HL-60/S4 treated with phorbol 12-myristate 13-acetate at 8.2 ng/mL for 4 days and 3 days (cell line): Measurements from ENCODE around the gene SNRPA.
"Not testable (repeated sequence)": the region's sequence is repeated elsewhere in the genome, so short reads cannot be mapped to it uniquely, and the experiment has no call there.

Experiments used
- in situ Hi-C: fragments of 300-500 bp; cut with MboI; formaldehyde crosslinking; loops from 2 replicates; pipeline ENCODE4 v1.15.0; 2022; ENCODE audit warnings: low sequenced_read_pairs

SNRPA gene

DNA sequence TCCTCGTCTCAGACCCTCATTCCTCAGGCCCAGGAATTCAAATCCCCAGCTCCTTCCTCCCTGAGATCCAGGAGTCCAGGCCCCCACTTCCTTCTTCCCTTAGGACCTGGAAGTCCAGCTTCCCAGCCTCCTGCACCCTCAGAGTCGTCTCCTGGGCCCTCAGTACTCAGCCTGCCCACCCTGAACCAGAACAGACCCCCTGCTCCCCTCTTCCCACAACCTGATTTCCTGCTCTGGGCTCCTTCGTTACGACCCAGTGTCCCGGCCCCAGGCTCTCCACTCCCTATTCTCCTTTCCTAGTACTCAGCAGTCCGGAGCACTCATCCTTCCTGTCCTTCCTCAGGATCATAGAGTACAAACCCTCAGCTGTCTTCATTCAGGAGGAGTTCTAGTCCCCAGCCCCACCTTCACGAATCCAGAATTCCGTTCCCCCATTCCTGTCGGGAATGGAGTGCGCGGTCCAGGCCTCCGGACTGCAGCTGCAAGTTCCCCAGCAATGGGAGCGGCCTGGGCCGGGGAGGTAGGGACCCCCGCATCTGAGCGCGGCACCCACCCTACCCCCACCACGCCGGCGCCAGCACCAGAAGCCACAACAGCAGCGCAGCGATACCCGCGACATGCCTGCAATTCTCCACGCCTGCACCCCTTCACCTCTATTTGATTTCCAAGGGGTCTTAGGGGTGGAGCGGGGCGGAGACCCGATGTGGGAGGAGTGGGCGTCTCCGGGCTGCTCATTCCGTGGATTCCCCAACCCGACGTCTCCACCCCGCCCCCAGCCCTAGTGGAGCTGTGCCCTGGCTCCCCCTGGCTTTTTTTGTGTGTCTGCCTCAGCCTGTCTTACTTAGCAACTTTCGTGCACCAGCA lies 60.7 kb downstream of the SNRPA start:
- in situ Hi-C loops = no loop called here

DNA sequence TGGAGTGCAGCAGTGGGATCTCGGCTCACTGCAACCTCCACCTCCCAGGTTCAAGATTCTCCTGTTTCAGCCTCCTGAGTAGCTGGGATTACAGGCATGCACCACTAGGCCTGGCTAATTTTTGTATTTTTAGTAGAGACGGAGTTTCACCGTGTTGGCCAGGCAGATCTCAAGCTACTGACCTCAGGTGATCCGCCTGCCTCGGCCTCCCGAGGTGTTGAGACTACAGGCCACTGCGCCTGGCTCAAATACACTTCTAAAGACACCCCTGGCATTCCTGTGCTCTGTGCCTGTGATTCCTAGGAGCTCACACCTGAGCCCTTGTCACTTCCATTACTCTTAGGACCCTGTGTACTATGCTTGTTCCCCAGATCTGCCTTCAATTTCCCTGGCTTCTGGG lies 61.6 kb downstream of the SNRPA start:
- in situ Hi-C loops = not testable (repeated sequence)

DNA sequence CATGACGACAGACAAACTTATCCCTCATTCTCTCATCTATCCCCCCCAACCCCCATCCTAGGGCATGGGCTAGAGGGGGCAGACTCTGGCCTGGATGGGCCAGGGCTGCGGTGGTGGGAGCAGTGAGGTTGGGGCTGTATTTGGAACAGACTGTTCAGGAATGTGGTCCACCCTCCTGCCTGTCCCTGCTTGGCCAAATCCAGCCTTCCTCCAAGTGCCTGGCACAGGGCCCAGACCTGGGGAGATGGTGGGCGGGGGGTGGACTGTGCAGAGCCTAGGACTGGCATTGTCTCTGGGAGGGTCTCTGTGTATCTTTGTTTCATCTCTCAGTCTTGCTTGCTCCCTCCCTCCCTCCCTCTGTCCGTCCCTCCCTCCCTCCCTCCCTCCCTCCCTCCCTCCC lies 62.2 kb downstream of the SNRPA start:
- in situ Hi-C loops = no loop called here
